GM23338 (cell line): ENCODE measurements around the gene RABL6. TPM values are rescaled to one million over a fixed set of nuclear protein-coding genes. Genes with fewer than 3 reads are reported as not detected.
A peak's percentile ranks its signal among the peaks of the same experiment; 100 is the strongest.

Experiments used
- ATAC-seq: fragments of 200-7000 bp; cut with Tn5 transposase; 3 replicates; pipeline ENCODE4 v1.9.1; 2020
- DNase-seq: peaks from one replicate; pipeline ENCODE4 v3.0.0-alpha.2; 2015; ENCODE audit warnings: low spot score
- H2AFZ ChIP-seq: fragments of 200-600 bp; sonication (generic); 2 replicates; pipeline ENCODE4 v1.8.0; 2016; ENCODE audit warnings: antibody characterized with exemption, mild to moderate bottlenecking, moderate library complexity
- H3F3A ChIP-seq: fragments of 200-600 bp; sonication (generic); replicated peaks from 2 replicates; pipeline ENCODE4 v1.8.0; 2017; ENCODE audit warnings: antibody characterized with exemption, mixed run types, low read depth
- H3K27ac ChIP-seq: fragments of 200-600 bp; sonication (generic); 2 replicates; pipeline ENCODE4 v1.6.1; 2016; ENCODE audit warnings: low read depth
- H3K27me3 ChIP-seq: fragments of 200-600 bp; sonication (generic); 2 replicates; pipeline ENCODE4 v1.8.0; 2016; ENCODE audit warnings: mild to moderate bottlenecking, mixed run types, moderate library complexity; ENCODE audit not compliant: insufficient read depth
- H3K36me3 ChIP-seq: fragments of 200-600 bp; sonication (generic); 2 replicates; pipeline ENCODE4 v1.8.0; 2016; ENCODE audit warnings: mild to moderate bottlenecking; ENCODE audit not compliant: insufficient read depth
- H3K4me1 ChIP-seq: fragments of 200-600 bp; sonication (generic); 2 replicates; pipeline ENCODE4 v1.8.0; 2016; ENCODE audit warnings: mild to moderate bottlenecking, moderate library complexity; ENCODE audit not compliant: insufficient read depth
- H3K4me2 ChIP-seq: fragments of 200-600 bp; sonication (generic); 2 replicates; pipeline ENCODE4 v1.7.1; 2017; ENCODE audit warnings: mixed run types
- H3K4me3 ChIP-seq: fragments of 200-600 bp; sonication (generic); 2 replicates; pipeline ENCODE4 v1.6.1; 2016; ENCODE audit warnings: mixed run types
- H3K79me2 ChIP-seq: fragments of 200-600 bp; sonication (generic); replicated peaks from 2 replicates; pipeline ENCODE4 v1.8.0; 2017; ENCODE audit warnings: mild to moderate bottlenecking; ENCODE audit not compliant: insufficient read depth
- H3K9me2 ChIP-seq: fragments of 200-600 bp; sonication (generic); 2 replicates; pipeline ENCODE4 v1.8.0; 2017; ENCODE audit not compliant: insufficient read depth
- H4K20me1 ChIP-seq: fragments of 200-600 bp; sonication (generic); replicated peaks from 2 replicates; pipeline ENCODE4 v1.8.0; 2017; ENCODE audit warnings: mild to moderate bottlenecking; ENCODE audit not compliant: insufficient read depth
- H3K27ac Mint-ChIP-seq: 2 replicates; pipeline ENCODE4 v1.8.0; 2020; ENCODE audit warnings: inconsistent platforms, mild to moderate bottlenecking, moderate library complexity, mixed read lengths
- H3K27me3 Mint-ChIP-seq: 3 replicates; pipeline ENCODE4 v1.8.0; 2022; ENCODE audit warnings: low read depth, mild to moderate bottlenecking, moderate library complexity, mixed read lengths, inconsistent platforms; ENCODE audit not compliant: insufficient read depth, poor library complexity
- H3K36me3 Mint-ChIP-seq: 3 replicates; pipeline ENCODE4 v1.8.0; 2021; ENCODE audit warnings: low read depth, mild to moderate bottlenecking, inconsistent platforms, moderate library complexity, mixed read lengths
- H3K4me1 Mint-ChIP-seq: 3 replicates; pipeline ENCODE4 v1.8.0; 2020; ENCODE audit warnings: mild to moderate bottlenecking, inconsistent platforms, mixed read lengths
- H3K4me3 Mint-ChIP-seq: 3 replicates; pipeline ENCODE4 v1.8.0; 2021; ENCODE audit warnings: moderate library complexity, mild to moderate bottlenecking, inconsistent platforms, mixed read lengths
- H3K9me3 Mint-ChIP-seq: 3 replicates; pipeline ENCODE4 v1.8.0; 2020; ENCODE audit warnings: moderate library complexity, mild to moderate bottlenecking, inconsistent platforms, mixed read lengths
- EZH2 ChIP-seq: fragments of 200-600 bp; sonication (generic); IDR thresholded peaks from one replicate; pipeline ENCODE4 v1.8.0; 2017; ENCODE audit warnings: antibody characterized with exemption, mild to moderate bottlenecking, low read depth; ENCODE audit not compliant: unreplicated experiment
- NANOG ChIP-seq: IDR thresholded peaks from 2 replicates; pipeline ENCODE4 v1.6.1; 2016; ENCODE audit warnings: antibody characterized with exemption, borderline replicate concordance
- POLR2AphosphoS5 ChIP-seq: IDR thresholded peaks from 2 replicates; pipeline ENCODE4 v1.6.1; 2016; ENCODE audit warnings: antibody characterized with exemption, low read depth
- ZNF114 ChIP-seq: fragments of 250-450 bp; sonication (Bioruptor Pico); IDR thresholded peaks from 2 replicates; pipeline ENCODE4 v1.5.0; 2020; ENCODE audit warnings: mild to moderate bottlenecking, moderate library complexity
- polyA plus RNA-seq: library from polyadenylated mRNA; unstranded; fragments of >200 nt; fragmentation: Nextera tagmentation; extraction: Ambion mirVana; gene quantifications from 2 replicates; pipeline ENCODE4 v1.2.1, GENCODE V29; 2016
- total RNA-seq: library from RNA; depleted of rRNA; stranded (reverse); fragments of >200 nt; shearing (Covaris generic); gene quantifications from 2 replicates; pipeline ENCODE4 v1.2.3, GENCODE V29; 2014
- TF ChIP-seq, protein P1 (sequence below): fragments of 250-450 bp; sonication (Bioruptor Pico); IDR thresholded peaks from 2 replicates; pipeline ENCODE4 v1.5.0; 2020; ENCODE audit warnings: mild to moderate bottlenecking, moderate library complexity
- TF ChIP-seq, protein P2 (sequence below), 2 experiments: fragments of 200-600 bp in 1 of 2; sonication (generic) in 1 of 2; conservative IDR thresholded peaks; 2 replicates each; pipeline versions ENCODE4 v1.5.1 to v1.6.1; 2016 to 2017; ENCODE audit warnings: antibody characterized with exemption in 2 of 2, low read depth in 2 of 2, mild to moderate bottlenecking in 2 of 2, moderate library complexity in 1 of 2

RABL6 gene
- total and polyA plus RNA-seq, 2 experiments from 2014 or later, result 59.1 to 127 TPM

DNA sequence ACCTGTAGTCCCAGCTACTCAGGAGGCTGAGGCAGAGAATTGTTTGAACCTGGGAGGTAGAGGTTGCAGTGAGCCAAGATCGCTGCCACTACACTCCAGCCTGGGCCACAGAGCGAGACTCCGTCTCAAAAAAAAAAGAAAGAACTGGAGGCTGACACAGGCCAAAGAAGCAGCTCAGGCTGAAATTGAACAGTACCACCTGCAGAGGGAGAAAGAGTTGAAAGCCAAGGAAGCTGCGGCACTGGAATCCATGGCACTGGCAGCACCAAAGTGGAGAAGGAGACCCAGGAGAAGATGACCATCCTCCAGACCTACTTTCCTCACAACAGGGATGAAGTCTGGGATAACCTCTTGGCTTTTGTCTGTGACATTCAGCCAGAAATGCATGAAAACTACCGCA, 27.9 kb upstream of the RABL6 start:
- H3K27ac Mint-ChIP-seq, result no peak overlapping the region
- H2AFZ ChIP-seq, result no peak overlapping the region
- no peaks in the 10 kb centered on the region; the same call in 2 of the 3 replicates for H3K4me1 Mint-ChIP-seq
- H3F3A ChIP-seq, result no peaks in the 10 kb centered on the region
- no peaks in the 10 kb centered on the region for H3K36me3 ChIP-seq
- H3K4me1 ChIP-seq, result no peaks in the 10 kb centered on the region
- peaks cover 14% of the 10 kb centered on the region for H3K9me3 Mint-ChIP-seq
- no peak overlapping the region for H3K27ac ChIP-seq
- H3K4me2 ChIP-seq, result no peak overlapping the region
- no peak overlapping the region for H3K4me3 Mint-ChIP-seq
- no peaks in the 10 kb centered on the region for H3K79me2 ChIP-seq
- 0 out of 2 replicates have a peak, but pooled peaks cover 4% of the 10 kb centered on the region for H3K9me2 ChIP-seq
- H4K20me1 ChIP-seq, result no peaks in the 10 kb centered on the region
- peaks cover 11% of the 10 kb centered on the region; the same call in 1 of the 3 replicates for H3K36me3 Mint-ChIP-seq
- ATAC-seq (0 out of 3 replicates have a peak, but pooled peaks have one; percentile 28), DNase-seq (no peak)
- H3K27me3 ChIP-seq, result no peaks in the 10 kb centered on the region
- TF ChIP-seq, protein P1, sequence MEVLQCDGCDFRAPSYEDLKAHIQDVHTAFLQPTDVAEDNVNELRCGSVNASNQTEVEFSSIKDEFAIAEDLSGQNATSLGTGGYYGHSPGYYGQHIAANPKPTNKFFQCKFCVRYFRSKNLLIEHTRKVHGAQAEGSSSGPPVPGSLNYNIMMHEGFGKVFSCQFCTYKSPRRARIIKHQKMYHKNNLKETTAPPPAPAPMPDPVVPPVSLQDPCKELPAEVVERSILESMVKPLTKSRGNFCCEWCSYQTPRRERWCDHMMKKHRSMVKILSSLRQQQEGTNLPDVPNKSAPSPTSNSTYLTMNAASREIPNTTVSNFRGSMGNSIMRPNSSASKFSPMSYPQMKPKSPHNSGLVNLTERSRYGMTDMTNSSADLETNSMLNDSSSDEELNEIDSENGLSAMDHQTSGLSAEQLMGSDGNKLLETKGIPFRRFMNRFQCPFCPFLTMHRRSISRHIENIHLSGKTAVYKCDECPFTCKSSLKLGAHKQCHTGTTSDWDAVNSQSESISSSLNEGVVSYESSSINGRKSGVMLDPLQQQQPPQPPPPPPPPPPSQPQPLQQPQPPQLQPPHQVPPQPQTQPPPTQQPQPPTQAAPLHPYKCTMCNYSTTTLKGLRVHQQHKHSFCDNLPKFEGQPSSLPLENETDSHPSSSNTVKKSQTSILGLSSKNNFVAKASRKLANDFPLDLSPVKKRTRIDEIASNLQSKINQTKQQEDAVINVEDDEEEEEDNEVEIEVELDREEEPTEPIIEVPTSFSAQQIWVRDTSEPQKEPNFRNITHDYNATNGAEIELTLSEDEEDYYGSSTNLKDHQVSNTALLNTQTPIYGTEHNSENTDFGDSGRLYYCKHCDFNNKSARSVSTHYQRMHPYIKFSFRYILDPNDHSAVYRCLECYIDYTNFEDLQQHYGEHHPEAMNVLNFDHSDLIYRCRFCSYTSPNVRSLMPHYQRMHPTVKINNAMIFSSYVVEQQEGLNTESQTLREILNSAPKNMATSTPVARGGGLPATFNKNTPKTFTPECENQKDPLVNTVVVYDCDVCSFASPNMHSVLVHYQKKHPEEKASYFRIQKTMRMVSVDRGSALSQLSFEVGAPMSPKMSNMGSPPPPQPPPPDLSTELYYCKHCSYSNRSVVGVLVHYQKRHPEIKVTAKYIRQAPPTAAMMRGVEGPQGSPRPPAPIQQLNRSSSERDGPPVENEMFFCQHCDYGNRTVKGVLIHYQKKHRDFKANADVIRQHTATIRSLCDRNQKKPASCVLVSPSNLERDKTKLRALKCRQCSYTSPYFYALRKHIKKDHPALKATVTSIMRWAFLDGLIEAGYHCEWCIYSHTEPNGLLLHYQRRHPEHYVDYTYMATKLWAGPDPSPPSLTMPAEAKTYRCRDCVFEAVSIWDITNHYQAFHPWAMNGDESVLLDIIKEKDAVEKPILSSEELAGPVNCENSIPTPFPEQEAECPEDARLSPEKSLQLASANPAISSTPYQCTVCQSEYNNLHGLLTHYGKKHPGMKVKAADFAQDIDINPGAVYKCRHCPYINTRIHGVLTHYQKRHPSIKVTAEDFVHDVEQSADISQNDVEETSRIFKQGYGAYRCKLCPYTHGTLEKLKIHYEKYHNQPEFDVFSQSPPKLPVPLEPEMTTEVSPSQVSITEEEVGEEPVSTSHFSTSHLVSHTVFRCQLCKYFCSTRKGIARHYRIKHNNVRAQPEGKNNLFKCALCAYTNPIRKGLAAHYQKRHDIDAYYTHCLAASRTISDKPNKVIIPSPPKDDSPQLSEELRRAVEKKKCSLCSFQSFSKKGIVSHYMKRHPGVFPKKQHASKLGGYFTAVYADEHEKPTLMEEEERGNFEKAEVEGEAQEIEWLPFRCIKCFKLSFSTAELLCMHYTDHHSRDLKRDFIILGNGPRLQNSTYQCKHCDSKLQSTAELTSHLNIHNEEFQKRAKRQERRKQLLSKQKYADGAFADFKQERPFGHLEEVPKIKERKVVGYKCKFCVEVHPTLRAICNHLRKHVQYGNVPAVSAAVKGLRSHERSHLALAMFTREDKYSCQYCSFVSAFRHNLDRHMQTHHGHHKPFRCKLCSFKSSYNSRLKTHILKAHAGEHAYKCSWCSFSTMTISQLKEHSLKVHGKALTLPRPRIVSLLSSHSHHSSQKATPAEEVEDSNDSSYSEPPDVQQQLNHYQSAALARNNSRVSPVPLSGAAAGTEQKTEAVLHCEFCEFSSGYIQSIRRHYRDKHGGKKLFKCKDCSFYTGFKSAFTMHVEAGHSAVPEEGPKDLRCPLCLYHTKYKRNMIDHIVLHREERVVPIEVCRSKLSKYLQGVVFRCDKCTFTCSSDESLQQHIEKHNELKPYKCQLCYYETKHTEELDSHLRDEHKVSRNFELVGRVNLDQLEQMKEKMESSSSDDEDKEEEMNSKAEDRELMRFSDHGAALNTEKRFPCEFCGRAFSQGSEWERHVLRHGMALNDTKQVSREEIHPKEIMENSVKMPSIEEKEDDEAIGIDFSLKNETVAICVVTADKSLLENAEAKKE, result no peak
- TF ChIP-seq POLR2AphosphoS5 (no peak), ZNF114 (CRISPR knock-in tag) (no peak), EZH2 (no peak), NANOG (no peak)
- TF ChIP-seq, protein P2, sequence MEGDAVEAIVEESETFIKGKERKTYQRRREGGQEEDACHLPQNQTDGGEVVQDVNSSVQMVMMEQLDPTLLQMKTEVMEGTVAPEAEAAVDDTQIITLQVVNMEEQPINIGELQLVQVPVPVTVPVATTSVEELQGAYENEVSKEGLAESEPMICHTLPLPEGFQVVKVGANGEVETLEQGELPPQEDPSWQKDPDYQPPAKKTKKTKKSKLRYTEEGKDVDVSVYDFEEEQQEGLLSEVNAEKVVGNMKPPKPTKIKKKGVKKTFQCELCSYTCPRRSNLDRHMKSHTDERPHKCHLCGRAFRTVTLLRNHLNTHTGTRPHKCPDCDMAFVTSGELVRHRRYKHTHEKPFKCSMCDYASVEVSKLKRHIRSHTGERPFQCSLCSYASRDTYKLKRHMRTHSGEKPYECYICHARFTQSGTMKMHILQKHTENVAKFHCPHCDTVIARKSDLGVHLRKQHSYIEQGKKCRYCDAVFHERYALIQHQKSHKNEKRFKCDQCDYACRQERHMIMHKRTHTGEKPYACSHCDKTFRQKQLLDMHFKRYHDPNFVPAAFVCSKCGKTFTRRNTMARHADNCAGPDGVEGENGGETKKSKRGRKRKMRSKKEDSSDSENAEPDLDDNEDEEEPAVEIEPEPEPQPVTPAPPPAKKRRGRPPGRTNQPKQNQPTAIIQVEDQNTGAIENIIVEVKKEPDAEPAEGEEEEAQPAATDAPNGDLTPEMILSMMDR (conservative IDR thresholded peaks at IDR 0.05; ENCODE audit: low read depth in 2 of 2), result no peak
- H3K27me3 Mint-ChIP-seq, result peaks cover 23% of the 10 kb centered on the region
- H3K4me3 ChIP-seq, result no peak overlapping the region
